CD4-positive, alpha-beta memory T cell (primary cell): ENCODE measurements around the gene SLC5A10. TPM values are rescaled to one million over a fixed set of nuclear protein-coding genes. Genes with fewer than 3 reads are reported as not detected.
"Not testable (repeated sequence)": the region's sequence is repeated elsewhere in the genome, so short reads cannot be mapped to it uniquely, and the experiment has no call there.

ENCODE experiments used
- CTCF ChIA-PET: fragments of 350-600 bp; sonication (Branson Sonifier 250); formaldehyde crosslinking; loops from one replicate; lab custom pipeline; 2021; ENCODE audit warnings: inconsistent platforms; ENCODE audit not compliant: partially characterized antibody; lab: Charles Lee
- POLR2A ChIA-PET: fragments of 350-600 bp; sonication (Branson Sonifier 250); formaldehyde crosslinking; loops from one replicate; lab custom pipeline; 2021; ENCODE audit not compliant: partially characterized antibody; lab: Charles Lee
- DNase-seq, 5 donors: peaks; one replicate each; pipeline versions ENCODE4 v3.0.0 to v3.0.0-alpha.2; 2020 to 2022; ENCODE audit warnings: mixed read lengths in 1 of 5
- H3K27ac ChIP-seq: one replicate; pipeline ENCODE4 v1.7.0; 2013; ENCODE audit warnings: low read depth, low read length
- H3K27me3 ChIP-seq: 2 replicates; pipeline ENCODE4 v1.7.0; 2013; ENCODE audit warnings: mild to moderate bottlenecking, low read length, moderate library complexity; ENCODE audit not compliant: insufficient read depth
- H3K36me3 ChIP-seq: 2 replicates; pipeline ENCODE4 v1.7.0; 2013; ENCODE audit warnings: mild to moderate bottlenecking, low read length, moderate library complexity; ENCODE audit not compliant: insufficient read depth
- H3K4me1 ChIP-seq: 2 replicates; pipeline ENCODE4 v1.7.0; 2013; ENCODE audit warnings: mild to moderate bottlenecking, low read length, moderate library complexity; ENCODE audit not compliant: insufficient read depth
- H3K4me3 ChIP-seq, 2 donors: one replicate each; pipeline ENCODE4 v1.7.0; 2013; ENCODE audit warnings: low read length in 2 of 2, mild to moderate bottlenecking in 1 of 2
- H3K9me3 ChIP-seq, 2 donors: one replicate each; pipeline ENCODE4 v1.7.0; 2013; ENCODE audit warnings: low read length in 2 of 2, control low read depth in 1 of 2; ENCODE audit not compliant: control insufficient read depth in 1 of 2
- H3K27ac Mint-ChIP-seq, 7 donors: one replicate each; pipeline ENCODE4 v1.8.0; 2020 to 2021; ENCODE audit warnings: mixed read lengths in 7 of 7, mild to moderate bottlenecking in 6 of 7, inconsistent platforms in 3 of 7, moderate library complexity in 3 of 7
- H3K27me3 Mint-ChIP-seq, 2 donors: one replicate each; pipeline ENCODE4 v1.8.0; 2020 to 2021; ENCODE audit warnings: mixed read lengths in 2 of 2
- H3K36me3 Mint-ChIP-seq, 2 donors: one replicate each; pipeline ENCODE4 v1.8.0; 2020 to 2021; ENCODE audit warnings: mixed read lengths in 2 of 2, inconsistent platforms in 1 of 2, mild to moderate bottlenecking in 1 of 2
- H3K4me1 Mint-ChIP-seq, 4 donors: one replicate each; pipeline ENCODE4 v1.8.0; 2020 to 2021; ENCODE audit warnings: mixed read lengths in 4 of 4, mild to moderate bottlenecking in 1 of 4
- H3K4me3 Mint-ChIP-seq, 8 donors: one replicate each; pipeline ENCODE4 v1.8.0; 2020 to 2021; ENCODE audit warnings: mixed read lengths in 8 of 8, mild to moderate bottlenecking in 7 of 8, moderate library complexity in 6 of 8, inconsistent platforms in 3 of 8
- H3K9me3 Mint-ChIP-seq, 8 donors: one replicate each; pipeline ENCODE4 v1.8.0; 2020 to 2021; ENCODE audit warnings: mixed read lengths in 8 of 8, mild to moderate bottlenecking in 5 of 8, inconsistent platforms in 3 of 8, moderate library complexity in 1 of 8
- intact Hi-C: fragments of 100-400 bp; cut with micrococcal nuclease; formaldehyde crosslinking; loops from one replicate; pipeline ENCODE4 v1.15.1; 2023
- polyA plus RNA-seq, 2 donors: library from polyadenylated mRNA; unstranded; fragments of 300-500 nt; fragmentation: Illumina TruSeq; gene quantifications; one replicate each; pipeline ENCODE4 v1.2.3, GENCODE V29; 2021
- total RNA-seq, 2 experiments: library from RNA; stranded (reverse); gene quantifications; one replicate each; pipeline ENCODE4 v1.2.3, GENCODE V29; 2021

Gene SLC5A10
- total and polyA plus RNA-seq, 4 experiments from 2014 or later = 0.10 to 0.11 TPM; not detected in 2

- Mint-ChIP-seq H3K27me3 (peaks cover 2 to 3% of the 10 kb centered on the region in 2 donors), H3K27ac (peak overlapping the region in 4 of 7 donors; percentile 17 to 42 (median 32)), H3K4me1 (peaks cover 6 to 15% (median 9%) of the 10 kb centered on the region in 4 donors), H3K9me3 (no peaks in the 10 kb centered on the region), H3K4me3 (no peak overlapping the region), H3K36me3 (peaks cover 5 to 9% of the 10 kb centered on the region in 2 donors)
- Histone ChIP-seq H3K4me3 (no peak overlapping the region), H3K36me3 (peaks cover 5% of the 10 kb centered on the region), H3K4me1 (no peaks in the 10 kb centered on the region), H3K27me3 (no peaks in the 10 kb centered on the region), H3K9me3 (no peaks in the 10 kb centered on the region), H3K27ac (no peak overlapping the region)
- ChIA-PET CTCF (no interaction called here), POLR2A (interaction anchor here (3.0 kb wide), 1 partner anchor 13 kb away, joined by 12 read pairs; the partner anchor contains the start of gene FAM83G)
- intact Hi-C loops = no loop called here
- peak in 1 of 5 donors; percentile 17 for DNase-seq
These were observed 65.4 kb downstream of the SLC5A10 start for GRCh38 chr17:19017401-19017800.

- H3K9me3 ChIP-seq = no peaks in the 10 kb centered on the region
- DNase-seq = peak in 1 of 5 donors; percentile 25
- Mint-ChIP-seq H3K27me3 (peaks cover 2 to 3% of the 10 kb centered on the region in 2 donors), H3K27ac (peak overlapping the region in 2 of 7 donors; percentile 41 to 74), H3K36me3 (peaks cover 5 to 15% of the 10 kb centered on the region in 2 donors), H3K4me1 (peaks cover 7 to 17% (median 12%) of the 10 kb centered on the region in 4 donors), H3K9me3 (no peaks in the 10 kb centered on the region), H3K4me3 (no peak overlapping the region)
- POLR2A ChIA-PET = interaction anchor here (1.0 to 3.0 kb wide), 3 partner anchors 11 to 16 kb away, joined by 3 to 12 read pairs (median 3); partner anchors contain the start of gene FAM83G
- no peak overlapping the region for H3K27ac ChIP-seq
- H3K27me3 ChIP-seq = no peaks in the 10 kb centered on the region
- H3K36me3 ChIP-seq = peaks cover 5% of the 10 kb centered on the region
- CTCF ChIA-PET = no interaction called here
- H3K4me1 ChIP-seq = no peaks in the 10 kb centered on the region
- intact Hi-C loops = no loop called here
- no peak overlapping the region for H3K4me3 ChIP-seq
These were observed 66.0 kb downstream of the SLC5A10 start for GRCh38 chr17:19017804-19018599.

- peaks cover 2 to 3% of the 10 kb centered on the region in 2 donors for H3K27me3 Mint-ChIP-seq
- no peak overlapping the region for H3K4me3 Mint-ChIP-seq
- CTCF ChIA-PET = no interaction called here
These were observed 66.6 kb downstream of the SLC5A10 start for GRCh38 chr17:19018600-19018950.

GRCh38 chr17:19019041-19019941 lies 67.3 kb downstream of the SLC5A10 start:
- no peaks in the 10 kb centered on the region for H3K9me3 ChIP-seq
- peaks cover 7% of the 10 kb centered on the region for H3K4me1 ChIP-seq
- Mint-ChIP-seq H3K27ac (peak overlapping the region in 5 of 7 donors; percentile 8 to 81 (median 36)), H3K9me3 (no peaks in the 10 kb centered on the region), H3K36me3 (peaks cover 5 to 19% of the 10 kb centered on the region in 2 donors), H3K4me3 (peak overlapping the region in 1 of 8 donors; percentile 21), H3K4me1 (peaks cover 11 to 24% (median 17%) of the 10 kb centered on the region in 4 donors), H3K27me3 (peaks cover 2 to 3% of the 10 kb centered on the region in 2 donors)
- no peak overlapping the region for H3K27ac ChIP-seq
- H3K4me3 ChIP-seq = no peak overlapping the region
- H3K36me3 ChIP-seq = peaks cover 5% of the 10 kb centered on the region
- peak in 1 of 5 donors; percentile 25 for DNase-seq
- intact Hi-C loops = no loop called here
- POLR2A ChIA-PET = interaction anchor here (1.0 to 3.0 kb wide), 4 partner anchors 12 to 17 kb away, joined by 3 to 12 read pairs (median 6); partner anchors contain the start of gene FAM83G
- H3K27me3 ChIP-seq = no peaks in the 10 kb centered on the region
- CTCF ChIA-PET = no interaction called here

More at GRCh38 chr17:19018600-19018950, 66.6 kb downstream of the SLC5A10 start:
- Mint-ChIP-seq H3K27ac (peak overlapping the region in 3 of 7 donors; percentile 32 to 81 (median 74)), H3K4me1 (peaks cover 7 to 17% (median 12%) of the 10 kb centered on the region in 4 donors), H3K36me3 (peaks cover 5 to 15% of the 10 kb centered on the region in 2 donors), H3K9me3 (no peaks in the 10 kb centered on the region)
- Histone ChIP-seq H3K4me1 (no peaks in the 10 kb centered on the region), H3K4me3 (no peak overlapping the region), H3K36me3 (peaks cover 5% of the 10 kb centered on the region), H3K27ac (no peak overlapping the region), H3K27me3 (no peaks in the 10 kb centered on the region), H3K9me3 (no peaks in the 10 kb centered on the region)
- POLR2A ChIA-PET = interaction anchor here (1.0 to 3.0 kb wide), 3 partner anchors 11 to 16 kb away, joined by 3 to 12 read pairs (median 3); partner anchors contain the start of gene FAM83G
- peak in 1 of 5 donors; percentile 7 for DNase-seq
- intact Hi-C loops = no loop called here

GRCh38 chr17:19020016-19020415 lies 68.1 kb downstream of the SLC5A10 start:
- peak in 1 of 5 donors; percentile 5 for DNase-seq
- CTCF ChIA-PET = no interaction called here
- Mint-ChIP-seq H3K4me1 (peaks cover 18 to 31% (median 24%) of the 10 kb centered on the region in 4 donors), H3K36me3 (peaks cover 11 to 25% of the 10 kb centered on the region in 2 donors), H3K27me3 (peaks cover 2 to 3% of the 10 kb centered on the region in 2 donors), H3K9me3 (no peaks in the 10 kb centered on the region), H3K27ac (peak overlapping the region in 3 of 7 donors; percentile 33 to 86 (median 76)), H3K4me3 (no peak overlapping the region)
- H3K36me3 ChIP-seq = peaks cover 5% of the 10 kb centered on the region
- H3K27ac ChIP-seq = no peak overlapping the region
- no peaks in the 10 kb centered on the region for H3K9me3 ChIP-seq
- no peak overlapping the region for H3K4me3 ChIP-seq
- peaks cover 14% of the 10 kb centered on the region for H3K4me1 ChIP-seq
- POLR2A ChIA-PET = interaction anchor here (2.0 kb wide), 1 partner anchor 16 kb away, joined by 8 read pairs; the partner anchor contains the start of gene FAM83G
- intact Hi-C loops = no loop called here
- no peaks in the 10 kb centered on the region for H3K27me3 ChIP-seq

- POLR2A ChIA-PET = interaction anchor here (1.1 to 2.0 kb wide), 2 partner anchors 17 to 18 kb away, joined by 3 to 8 read pairs; partner anchors contain the start of gene FAM83G
- H3K9me3 ChIP-seq, H3K27ac ChIP-seq, intact Hi-C loops, H3K4me3 ChIP-seq, H3K4me3 Mint-ChIP-seq, CTCF ChIA-PET, H3K27me3 ChIP-seq, H3K27me3 Mint-ChIP-seq, H3K9me3 Mint-ChIP-seq, H3K36me3 ChIP-seq: not testable (repeated sequence)
- peak in 1 of 5 donors; percentile 4 for DNase-seq
- Mint-ChIP-seq H3K36me3 (peaks cover 11 to 25% of the 10 kb centered on the region in 2 donors), H3K27ac (peak overlapping the region in 2 of 7 donors; percentile 30 to 33), H3K4me1 (peaks cover 16 to 33% (median 22%) of the 10 kb centered on the region in 4 donors)
- peaks cover 14% of the 10 kb centered on the region for H3K4me1 ChIP-seq
These were observed 69.2 kb downstream of the SLC5A10 start for GRCh38 chr17:19021011-19021621.
